CD4-positive, alpha-beta T cell treated with Interleukin-17A for 4 hours (primary cell): ENCODE measurements around the gene MYO18B.
"Not testable (repeated sequence)": the region's sequence is repeated elsewhere in the genome, so short reads cannot be mapped to it uniquely, and the experiment has no call there.

ENCODE experiments used
- DNase-seq: peaks from one replicate; pipeline ENCODE4 v3.0.0-alpha.2; 2020; ENCODE audit warnings: mixed read lengths

The MYO18B gene, protein sequence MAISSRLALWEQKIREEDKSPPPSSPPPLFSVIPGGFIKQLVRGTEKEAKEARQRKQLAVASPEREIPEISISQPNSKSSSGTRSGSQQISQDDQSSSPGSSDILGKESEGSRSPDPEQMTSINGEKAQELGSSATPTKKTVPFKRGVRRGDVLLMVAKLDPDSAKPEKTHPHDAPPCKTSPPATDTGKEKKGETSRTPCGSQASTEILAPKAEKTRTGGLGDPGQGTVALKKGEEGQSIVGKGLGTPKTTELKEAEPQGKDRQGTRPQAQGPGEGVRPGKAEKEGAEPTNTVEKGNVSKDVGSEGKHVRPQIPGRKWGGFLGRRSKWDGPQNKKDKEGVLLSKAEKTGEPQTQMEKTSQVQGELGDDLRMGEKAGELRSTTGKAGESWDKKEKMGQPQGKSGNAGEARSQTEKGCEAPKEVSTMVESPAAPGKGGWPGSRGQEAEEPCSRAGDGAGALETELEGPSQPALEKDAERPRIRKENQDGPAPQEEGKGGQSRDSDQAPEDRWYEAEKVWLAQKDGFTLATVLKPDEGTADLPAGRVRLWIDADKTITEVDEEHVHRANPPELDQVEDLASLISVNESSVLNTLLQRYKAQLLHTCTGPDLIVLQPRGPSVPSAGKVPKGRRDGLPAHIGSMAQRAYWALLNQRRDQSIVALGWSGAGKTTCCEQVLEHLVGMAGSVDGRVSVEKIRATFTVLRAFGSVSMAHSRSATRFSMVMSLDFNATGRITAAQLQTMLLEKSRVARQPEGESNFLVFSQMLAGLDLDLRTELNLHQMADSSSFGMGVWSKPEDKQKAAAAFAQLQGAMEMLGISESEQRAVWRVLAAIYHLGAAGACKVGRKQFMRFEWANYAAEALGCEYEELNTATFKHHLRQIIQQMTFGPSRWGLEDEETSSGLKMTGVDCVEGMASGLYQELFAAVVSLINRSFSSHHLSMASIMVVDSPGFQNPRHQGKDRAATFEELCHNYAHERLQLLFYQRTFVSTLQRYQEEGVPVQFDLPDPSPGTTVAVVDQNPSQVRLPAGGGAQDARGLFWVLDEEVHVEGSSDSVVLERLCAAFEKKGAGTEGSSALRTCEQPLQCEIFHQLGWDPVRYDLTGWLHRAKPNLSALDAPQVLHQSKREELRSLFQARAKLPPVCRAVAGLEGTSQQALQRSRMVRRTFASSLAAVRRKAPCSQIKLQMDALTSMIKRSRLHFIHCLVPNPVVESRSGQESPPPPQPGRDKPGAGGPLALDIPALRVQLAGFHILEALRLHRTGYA (N-terminal part only)

DNA sequence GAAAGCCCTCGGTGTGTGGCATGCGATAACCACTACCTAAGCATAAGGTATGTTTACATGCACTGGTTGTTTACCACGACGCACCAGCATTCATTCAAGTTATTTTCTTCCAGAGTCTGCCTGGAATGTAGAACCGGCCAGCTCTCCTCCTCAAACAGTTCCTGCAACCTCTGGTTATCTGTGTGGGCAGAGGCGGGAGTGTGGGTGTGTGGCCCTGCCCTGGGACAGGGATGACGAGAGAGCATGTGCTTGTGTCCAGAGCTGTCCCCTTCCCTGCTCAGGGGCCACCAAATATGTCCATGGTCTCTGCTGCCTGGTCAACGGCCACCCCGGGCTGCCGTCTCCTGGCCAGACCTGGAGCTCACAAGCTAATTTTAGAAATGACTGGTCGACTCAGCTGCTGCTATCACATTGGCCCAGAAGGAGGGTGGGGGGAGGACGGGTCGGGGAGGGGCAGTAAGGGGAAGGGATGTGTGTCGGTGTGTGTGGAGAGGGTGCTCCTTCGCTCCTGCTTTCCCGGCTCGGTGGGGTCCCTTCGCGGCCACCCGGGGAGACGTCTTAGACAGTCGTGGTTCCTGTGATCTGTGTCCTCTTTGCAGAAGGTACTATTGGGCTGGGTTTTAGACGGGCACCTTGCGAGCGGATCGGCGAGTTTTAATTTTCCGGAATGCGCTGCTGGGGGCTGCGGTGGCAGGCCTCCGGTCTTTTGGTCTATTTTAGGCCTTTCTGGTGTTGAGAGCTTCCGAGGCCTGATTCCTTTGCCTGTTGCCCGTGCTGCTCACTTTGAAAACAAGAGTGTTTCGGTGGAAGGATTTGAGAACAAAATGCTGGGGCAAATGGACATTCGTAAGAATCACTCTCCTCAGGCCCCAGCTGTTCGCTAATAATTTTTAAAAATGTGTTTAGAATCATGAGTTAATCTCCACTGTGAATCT is at the start of gene MYO18B:
TSS of gene MYO18B (plus strand) at position 497 of the 935 bp plus-strand sequence. CDS start 18,905 bp downstream, outside the sequence.
- no peak for DNase-seq

DNA sequence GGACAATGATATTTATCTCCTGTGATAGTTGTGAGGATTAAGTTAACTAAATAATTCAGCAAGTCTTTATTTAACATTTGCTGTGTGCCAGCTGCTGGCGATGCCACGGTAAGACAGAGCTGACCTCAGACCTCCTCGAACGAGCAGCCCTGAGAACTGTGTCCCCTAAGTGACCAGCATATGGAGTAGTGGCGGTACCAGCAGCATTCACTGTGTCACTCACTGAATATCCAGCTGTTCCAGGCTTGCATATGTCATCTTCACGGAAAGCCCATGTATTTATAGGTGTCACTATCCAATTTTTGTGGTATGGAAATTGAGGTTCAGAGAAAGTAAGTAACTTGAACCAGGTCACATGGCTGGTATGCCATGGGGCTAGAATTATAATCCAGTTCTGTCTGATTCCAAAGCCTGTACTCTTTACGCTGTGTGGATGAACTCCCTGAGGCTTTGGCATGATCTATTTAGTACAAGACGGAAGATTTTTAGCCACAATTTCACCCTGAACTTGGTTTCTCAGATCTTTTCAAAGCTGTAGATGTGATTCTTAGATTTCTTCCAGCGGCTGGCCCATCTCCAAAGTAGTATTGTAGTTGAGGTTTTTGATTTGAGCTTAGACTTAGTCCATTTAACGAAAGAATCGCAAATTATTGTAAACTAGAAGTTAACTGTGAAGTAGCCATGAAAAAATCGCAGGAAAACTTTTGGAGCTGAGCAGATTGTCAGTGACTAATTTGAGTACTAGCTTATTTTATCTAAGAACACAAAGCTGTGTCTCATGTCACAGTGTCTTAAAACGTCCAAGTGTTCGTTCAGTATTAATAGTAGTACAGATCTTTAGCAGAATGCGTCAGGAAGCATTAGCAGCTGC is 49.4 kb upstream of the MYO18B start:
- no peak for DNase-seq

DNA sequence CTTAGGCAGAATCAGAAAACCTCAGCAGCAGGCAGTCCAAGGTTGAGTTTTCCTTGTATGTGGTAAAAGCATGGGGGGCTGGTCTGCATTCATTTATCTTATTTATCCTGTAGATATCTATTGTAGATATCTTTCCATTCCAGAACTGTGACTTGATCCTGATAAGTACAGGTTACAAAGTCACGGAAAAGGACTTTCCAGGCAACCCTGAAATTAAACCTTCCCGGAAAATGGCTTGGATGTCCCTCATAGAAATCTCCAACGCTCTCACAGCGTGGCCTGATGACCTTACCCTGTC is 48.8 kb upstream of the MYO18B start:
- DNase-seq, result no peak

DNA sequence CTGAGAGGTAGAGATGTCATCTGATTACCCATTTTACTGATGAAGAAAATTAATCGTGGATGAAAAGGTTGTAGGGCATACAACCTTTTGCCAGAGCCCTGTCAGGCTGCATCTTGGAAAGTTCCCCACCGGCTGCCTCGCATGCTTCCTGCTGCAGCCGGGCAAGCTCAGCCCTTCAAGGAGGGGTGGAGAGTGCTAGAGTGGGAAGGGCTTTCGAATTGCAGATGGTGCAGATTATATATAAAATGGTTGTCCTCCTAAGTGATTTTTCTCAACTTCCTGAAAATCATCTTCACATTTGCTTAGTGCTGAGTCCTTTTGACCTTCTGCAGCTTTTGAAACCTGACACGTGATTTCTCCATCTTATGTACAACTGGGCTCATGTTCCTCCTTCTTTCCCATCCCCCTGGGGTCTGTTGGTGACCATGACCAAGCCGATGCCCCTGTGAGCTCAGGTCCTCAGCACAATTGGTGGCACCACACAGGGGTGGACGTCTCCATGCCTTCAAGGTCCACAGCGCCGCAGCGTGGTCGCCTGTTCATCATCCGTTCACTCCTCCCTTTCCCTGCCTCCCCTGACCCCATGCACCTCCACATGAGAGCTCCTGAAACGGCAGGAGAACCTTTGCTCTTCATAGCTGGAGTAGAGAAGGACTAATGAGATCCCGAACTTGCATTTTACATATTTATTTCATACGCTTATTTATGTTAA is 47.6 kb upstream of the MYO18B start:
- no peak for DNase-seq

DNA sequence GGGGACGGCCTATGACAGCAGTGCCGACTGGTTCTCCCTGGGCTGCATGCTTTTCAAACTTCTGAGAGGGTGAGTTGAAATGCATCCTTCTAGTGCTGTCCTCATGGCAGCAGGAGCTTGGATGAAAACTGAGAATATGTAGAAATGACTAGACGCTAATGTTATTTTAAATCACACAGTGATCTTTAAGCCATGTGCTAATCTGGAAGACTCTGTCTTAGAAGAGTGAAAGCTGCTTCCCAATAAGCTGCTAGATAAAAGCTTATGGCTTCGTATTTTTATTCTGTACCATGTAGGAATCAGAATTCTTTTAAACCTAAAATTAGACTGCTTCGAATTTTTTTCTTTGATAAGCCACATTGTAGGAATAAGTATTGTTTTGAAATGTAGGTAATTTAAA is 46.8 kb upstream of the MYO18B start:
- DNase-seq, result no peak

DNA sequence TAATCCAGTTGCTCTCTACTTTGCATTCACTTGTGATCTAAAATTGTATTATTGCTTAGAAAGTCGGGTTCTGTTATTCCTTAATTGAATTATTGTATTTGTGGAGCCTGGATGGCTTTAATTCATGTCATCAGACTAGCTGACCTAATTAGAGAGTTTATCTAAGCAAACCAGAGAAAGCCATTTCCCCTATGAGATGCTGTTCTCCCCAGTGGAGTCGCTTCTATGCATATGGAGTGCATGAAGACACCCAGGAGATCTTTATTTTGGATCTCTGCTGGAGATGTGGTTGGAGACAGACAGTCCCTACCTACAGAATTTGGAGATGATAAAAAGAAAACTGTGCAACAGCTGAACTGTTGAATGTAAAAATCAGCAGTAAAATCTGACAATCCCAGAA is 45.2 kb upstream of the MYO18B start:
- DNase-seq, result no peak

DNA sequence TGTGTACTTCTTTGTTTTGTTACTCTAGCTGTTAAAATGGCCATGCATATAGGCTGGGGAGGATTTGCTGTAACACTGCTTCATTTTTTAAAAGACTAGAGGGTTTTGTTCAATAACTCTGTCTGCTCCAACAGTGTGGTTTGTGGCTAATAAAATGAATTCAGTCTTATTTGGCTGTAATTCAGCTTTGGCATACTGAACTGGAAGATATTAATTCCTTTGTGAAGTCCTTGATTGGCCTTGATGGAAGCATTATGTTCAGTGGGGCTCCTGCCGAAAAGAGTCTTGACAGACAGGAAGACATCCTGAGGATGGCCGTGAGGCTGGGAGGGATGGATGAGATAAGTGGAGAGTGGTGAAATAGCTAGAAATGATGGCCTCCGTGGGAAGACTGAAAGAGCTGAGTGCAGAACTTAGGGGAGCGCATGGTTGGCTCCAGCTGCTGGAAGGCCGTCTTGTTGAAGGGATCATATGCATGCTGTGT is 44.8 kb upstream of the MYO18B start:
- no peak for DNase-seq

DNA sequence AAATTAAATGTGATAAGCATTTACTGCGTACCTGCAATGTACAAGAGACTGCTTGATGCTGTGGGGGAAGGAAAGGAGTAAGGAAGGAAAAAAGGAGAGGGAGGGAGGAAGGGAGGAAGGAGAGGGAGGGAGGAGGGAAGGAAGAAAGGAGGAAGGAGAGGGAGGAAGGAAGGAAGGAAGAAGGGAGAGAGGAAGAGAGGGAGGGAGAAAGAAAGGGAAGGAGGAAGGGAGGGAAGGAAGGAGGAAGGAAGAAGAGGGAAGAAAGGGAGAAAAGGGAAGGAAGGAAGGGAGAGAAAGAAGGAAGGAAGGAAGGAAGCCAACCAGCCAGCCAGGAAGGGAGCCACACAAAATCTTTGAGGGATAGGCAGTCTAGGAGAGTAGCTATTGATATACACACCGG is 44.0 kb upstream of the MYO18B start:
- no peak for DNase-seq

DNA sequence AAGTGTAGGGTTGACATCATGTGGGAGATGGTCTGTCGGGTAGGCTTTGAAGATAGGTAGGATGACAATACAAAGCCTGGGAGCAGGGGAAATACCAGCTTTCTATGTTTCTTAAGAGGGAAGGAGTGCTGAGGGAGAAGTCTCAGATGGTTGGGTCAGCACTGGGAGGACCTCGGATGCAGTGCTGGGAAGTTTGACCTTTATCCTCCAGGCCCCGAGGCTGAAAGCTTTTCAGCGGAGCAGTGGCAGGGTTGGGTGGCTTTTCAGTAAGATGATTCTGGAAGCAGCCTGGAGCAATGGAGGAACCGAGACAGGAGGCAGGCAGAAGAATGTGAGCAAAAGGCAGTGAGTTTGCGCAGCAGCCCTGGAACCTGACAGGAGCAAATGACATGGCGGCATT is 43.5 kb upstream of the MYO18B start:
- DNase-seq, result no peak

DNA sequence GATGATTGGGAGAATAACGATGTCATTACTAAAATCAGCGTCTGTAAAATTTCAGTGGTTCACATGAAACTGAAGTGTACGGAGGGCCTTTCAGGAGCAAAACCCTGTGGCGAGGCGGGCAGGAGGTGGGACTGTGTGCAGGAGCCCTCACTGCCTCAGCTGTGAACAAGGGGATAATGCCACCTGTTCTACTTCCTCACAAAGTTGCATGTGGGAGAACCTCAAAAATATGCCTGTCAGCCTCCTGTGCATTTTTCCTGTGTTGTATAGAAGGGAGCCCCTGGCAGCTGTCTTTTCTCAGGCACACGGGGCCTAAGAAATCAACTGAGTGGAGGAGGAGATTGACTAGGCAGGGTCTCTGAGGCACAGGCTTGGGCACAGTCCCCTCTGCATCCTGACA is 43.0 kb upstream of the MYO18B start:
- no peak for DNase-seq

DNA sequence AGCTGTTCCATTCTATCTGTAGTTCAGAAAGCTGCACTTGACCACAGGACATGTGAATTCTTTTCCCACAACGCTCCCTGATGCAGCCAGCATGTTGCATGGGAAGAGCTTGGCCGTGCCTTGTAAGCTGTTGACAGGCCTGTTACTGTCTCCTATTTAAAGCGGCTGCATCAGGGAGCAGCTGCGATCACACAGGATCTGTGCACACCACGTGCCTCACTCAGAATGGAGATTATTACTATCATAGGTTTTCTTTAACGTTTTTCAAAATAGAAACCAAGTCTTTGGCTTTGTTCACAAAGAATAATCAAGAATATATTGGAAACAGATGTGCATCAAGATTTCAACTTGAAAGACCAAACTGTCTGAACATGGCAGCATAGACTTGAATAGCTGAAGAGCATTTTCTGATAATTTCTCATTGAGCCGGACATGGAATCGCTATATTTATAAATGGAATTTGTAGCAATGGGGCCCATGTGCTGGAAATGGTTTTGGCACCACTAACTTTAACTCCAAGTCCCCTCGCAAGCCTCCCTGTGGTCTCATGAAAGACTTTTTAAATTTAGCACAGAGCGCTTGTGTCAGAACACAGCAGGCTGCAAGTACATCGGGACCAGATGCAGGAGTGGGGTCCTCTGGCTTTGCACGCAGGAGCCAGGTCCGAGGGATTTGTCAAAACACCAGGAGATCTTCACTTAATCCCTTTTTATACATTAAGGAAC is 40.8 kb upstream of the MYO18B start:
- DNase-seq, result no peak

DNA sequence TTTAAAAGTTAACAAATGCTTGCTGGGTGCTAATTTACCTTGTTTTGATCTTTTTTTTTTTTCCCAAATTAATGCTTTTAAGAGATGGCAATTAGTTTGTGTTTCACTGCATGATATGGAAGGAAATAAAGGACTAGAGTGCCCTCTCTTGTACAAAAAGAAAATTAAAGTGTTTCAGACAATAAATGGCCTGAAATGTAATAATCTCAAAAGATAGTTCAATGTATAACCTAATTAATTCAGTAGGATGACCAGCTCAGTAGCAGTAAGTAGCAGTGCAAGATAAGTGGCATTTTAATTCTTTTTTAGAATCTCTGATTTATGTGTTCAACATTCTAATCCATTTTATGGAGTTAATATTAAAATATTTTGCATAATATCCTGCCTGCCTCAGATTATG is 39.9 kb upstream of the MYO18B start:
- DNase-seq, result no peak

DNA sequence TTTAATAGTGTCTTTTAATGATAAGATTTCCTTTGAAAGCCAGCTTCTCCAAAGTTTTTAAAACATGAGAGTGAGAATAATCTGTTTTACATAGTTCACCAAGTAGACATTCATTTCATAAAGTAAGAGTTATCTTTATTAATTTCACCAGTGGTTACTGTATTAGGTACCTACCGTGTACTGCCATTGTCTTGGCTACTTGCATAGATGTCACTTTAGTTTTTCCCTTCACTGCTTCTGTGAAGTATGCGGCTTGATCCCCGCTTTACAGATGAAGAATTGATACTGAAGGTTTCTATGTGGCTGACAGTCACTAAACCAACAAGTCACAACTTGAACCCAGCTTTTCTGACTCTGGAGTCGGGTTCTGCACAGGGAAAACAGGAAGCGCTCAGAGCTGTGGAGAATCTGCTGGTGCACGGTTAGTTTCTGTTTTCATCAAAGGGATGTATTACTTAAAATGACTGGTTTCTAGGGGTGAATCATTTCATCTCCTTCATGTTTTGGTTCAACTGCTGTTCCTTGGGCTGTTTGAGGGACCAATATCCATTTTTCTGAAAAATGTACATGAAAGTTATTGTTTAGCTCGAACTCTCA is 39.3 kb upstream of the MYO18B start:
- no peak for DNase-seq

DNA sequence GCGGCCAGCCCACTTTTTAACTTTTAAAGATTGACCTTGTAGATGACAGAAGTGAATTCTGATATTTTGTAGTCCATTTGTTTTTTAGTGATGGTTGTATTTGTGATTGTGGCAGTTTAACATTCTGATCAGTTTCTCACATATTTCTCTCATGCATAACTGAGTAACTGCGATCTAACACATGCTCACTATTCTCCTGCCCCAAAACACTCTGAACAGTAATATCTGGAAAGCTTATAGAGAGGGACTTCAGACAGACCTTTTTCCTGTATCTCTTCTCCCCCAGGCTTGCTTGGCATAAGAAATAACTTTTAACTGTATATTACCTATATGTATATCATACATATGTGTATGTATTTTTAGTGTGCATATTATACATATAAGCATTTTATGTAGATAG is 37.3 kb upstream of the MYO18B start:
- no peak for DNase-seq

DNA sequence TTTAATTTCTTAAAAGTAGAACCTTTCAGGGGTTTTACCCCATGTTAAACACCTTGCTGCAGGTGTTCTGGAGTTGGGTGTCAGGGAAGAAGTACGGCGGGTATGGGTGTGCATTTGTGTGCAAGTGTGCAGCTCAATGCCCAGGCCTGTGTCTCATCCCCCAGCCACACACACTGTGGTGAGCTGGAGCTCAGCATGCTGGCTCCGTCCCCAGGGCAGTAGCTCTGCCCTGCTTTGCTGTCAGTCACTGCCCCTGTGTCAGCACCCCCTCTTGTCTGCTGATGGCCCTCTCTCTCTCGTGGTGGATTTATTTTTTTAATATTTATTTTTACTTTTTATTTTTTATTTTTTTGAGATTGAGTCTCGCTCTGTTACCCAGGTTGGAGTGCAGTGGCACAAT is 35.8 kb upstream of the MYO18B start:
- no peak for DNase-seq

DNA sequence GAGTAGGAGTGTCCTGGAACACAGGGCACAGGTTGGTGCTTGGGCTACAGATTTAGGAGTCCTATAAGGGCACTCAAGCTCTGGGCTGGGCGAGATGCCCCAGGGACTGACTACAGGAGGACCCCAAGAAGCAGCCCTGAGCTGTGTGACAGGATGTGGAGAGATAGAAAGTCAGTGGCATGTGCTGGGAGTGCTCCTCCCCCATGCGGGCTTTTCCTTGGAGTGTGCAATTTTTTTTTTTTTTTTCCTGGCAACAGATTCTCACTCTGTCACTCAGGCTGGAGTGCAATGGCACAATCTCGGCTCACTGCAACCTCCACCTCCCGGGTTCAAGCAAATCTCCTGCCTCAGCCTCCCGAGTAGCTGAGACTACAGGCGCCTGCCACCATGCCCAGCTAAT is 33.6 kb upstream of the MYO18B start:
- DNase-seq, result not testable (repeated sequence)

DNA sequence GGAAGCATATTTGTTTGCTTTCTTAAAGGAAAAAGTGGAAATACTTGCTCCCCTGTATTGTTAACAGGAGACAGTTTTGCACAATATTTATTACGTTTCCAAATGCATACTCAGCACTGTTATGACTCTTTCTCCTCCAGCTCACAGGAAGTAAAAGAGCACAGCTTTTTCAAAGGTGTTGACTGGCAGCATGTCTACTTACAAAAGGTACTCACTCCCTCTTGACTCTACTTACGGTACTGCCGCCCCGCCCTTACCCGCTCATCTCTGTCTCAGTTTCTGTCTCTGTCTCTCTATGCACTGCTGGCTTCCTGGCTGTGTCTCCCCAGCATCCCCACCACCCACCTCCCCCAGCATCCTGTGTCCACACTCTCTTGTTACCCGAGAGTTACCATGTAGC is 32.2 kb upstream of the MYO18B start:
- DNase-seq, result peak; percentile 27

DNA sequence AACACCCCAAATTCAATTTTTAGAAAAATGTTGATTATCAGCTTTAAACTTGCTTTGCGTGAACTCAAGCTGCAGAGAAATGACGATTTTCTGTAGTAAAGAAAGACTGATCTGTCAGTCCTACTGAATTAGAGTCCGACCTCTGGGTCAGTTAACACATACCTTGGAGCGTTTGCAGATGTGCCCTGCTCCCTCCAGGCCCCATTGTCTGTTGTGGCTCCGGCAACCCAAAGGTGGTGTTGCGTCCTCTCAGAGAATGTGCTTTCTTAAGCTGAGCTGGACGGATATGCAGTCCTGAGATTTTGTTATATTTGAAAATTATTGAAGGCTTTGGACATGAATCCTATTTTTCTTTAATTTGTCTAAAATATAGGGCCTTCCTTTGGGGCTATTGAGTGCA is 31.5 kb upstream of the MYO18B start:
- no peak for DNase-seq

DNA sequence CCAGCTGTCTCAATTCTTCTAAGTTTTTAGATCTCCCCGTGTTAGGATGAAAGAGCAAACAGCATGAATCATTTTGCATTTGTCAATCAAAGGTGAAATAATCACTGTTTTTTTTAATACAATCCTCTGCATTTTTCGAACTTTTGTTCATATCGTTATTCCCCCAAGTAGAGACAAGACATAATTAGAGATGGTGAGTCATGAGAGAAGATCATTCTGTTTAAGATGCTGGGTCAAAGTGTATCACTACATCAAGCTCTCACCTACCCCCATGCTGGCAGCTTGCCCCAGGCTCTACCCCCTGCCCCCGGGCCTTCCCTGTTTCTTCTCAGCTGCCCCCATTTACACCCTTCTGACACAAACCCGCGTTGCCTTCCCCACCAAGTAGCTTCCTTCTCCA is 30.5 kb upstream of the MYO18B start:
- DNase-seq, result no peak
